DMS79 treated with DMSO at 0.1 percent for 48 hours (cell line): ENCODE data around the gene SLC17A7.
"Not testable (repeated sequence)": the region's sequence is repeated elsewhere in the genome, so short reads cannot be mapped to it uniquely, and the experiment has no call there.

Experiments used
- DNase-seq: peaks from one replicate; lab custom pipeline; 2025; lab: John Stamatoyannopoulos, UW

SLC17A7 gene

DNA sequence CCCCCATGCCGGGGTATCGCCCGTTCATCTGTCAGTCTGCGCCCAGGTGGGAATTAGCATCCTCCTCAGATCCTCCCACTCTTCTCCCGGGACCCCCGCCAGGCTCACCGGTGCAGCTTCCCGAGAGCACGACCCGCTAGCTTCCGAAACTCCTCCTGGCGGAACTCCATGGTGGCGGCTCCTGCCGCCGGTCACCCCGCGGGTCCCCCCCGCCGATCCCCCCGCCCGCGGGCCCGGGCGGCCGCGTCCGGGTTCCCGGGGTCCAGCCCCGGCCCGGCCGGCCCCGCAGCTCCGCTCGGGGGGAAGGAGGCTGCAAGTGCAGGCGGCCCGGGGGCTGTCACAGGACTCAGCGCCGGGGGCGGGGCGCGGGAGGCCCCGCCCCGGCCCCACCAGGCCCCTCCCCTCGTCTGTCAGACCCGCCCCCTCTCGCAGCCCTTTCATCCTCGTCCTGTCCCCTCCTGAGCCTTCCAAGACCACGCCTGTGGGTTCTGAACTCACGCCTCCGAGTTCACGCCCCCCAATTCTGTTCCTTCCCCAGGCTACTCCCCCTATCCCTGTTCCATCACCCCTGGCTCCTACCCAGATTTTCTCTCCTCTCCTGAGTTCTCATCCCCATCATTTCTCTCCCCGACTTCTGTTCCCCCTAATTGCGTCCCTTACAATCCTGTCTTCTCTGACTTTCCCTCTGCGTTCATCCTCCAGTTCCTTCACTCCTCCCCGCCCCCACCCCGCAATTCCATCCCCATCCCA, at the start of gene SLC17A7:
SLC17A7 (minus strand) TSS at position 318 of the 750 bp plus-strand sequence; CDS start at position 170, 148 bp downstream.
- peak; percentile 44 for DNase-seq

DNA sequence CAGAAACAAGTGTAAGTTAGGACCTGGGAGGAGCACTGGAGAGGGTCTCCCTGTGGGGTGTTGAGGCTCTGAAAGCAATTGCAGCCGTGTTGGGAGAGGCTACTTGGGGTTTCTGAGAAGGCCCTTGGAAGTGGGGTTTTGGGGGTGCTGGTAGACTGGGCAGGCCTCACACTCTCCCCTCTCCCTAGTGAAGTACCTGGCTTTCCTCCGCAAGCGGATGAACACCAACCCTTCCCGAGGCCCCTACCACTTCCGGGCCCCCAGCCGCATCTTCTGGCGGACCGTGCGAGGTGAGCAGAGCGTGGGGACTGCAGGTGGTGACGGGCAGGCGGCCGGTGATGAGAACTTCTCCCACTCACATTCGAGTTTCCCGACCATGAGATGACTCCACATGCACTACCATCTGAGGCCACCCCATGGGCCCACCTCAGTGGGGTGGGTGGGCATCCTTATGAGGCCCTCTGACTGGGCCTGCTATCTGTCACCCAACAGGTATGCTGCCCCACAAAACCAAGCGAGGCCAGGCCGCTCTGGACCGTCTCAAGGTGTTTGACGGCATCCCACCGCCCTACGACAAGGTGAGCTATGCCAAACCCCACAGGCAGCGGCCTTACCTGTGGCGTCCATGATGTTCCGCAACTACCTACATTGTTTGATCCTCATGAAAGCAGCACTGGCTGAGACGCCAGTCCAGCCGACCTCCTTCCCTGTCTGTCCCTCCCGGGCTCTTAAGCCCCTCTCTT, 49.1 kb upstream of the SLC17A7 start:
- no peak for DNase-seq

DNA sequence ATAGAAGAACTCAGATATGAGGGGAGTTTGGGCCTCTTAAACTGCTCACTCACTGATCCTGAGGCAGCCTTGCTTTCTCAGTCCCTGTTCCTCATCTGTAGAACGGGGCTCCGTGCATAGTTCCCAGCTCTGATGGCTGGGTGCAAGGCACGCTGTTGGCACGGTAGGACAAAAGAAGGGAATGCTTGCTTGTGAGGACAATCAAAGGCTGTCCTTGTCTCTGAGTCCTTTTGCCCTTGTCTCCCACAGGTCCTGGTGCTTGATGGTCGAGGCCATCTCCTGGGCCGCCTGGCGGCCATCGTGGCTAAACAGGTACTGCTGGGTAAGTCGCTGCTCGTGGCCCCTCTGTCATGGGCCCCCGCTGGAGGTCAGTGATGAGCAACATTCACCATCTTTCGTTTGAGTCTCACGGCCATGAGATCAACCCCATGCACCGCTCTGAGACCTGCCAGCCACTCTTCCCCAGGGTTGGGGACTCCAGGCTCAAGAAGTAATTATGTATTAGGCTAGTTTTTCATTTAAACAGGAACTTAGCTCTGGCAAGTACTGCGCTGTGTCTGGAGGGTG, 48.4 kb upstream of the SLC17A7 start:
- no peak for DNase-seq

DNA sequence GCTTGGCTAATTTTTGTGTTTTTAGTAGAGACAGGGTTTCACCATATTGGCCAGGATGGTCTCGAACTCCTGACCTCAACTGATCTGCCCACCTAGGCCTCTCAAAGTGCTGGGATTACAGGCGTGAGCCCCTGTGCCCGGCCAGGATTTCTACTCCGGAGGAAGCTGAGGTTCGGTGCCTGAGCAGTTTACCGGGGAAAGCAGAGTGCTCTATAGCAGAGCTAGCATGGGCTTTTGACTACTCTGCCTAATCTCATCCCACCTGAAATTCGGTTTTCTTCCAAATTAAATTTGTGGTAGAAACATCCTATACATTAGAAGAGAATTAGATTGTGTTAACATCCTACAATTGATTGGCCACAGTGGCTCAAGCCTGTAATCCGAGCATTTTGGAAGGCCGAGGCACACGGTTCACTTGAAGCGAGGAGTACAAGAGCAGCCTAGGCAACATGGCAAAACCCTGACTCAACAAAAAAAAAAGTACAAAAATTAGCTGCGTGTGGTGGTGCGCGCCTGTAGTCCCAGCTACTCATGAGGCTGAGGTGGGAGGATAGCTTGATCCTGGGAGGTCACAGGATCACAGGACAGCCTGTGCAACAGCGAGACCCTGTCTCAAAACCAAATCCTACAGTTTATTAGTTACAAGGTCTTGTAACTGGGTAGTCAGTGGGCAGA, 47.7 kb upstream of the SLC17A7 start:
- no peak for DNase-seq

DNA sequence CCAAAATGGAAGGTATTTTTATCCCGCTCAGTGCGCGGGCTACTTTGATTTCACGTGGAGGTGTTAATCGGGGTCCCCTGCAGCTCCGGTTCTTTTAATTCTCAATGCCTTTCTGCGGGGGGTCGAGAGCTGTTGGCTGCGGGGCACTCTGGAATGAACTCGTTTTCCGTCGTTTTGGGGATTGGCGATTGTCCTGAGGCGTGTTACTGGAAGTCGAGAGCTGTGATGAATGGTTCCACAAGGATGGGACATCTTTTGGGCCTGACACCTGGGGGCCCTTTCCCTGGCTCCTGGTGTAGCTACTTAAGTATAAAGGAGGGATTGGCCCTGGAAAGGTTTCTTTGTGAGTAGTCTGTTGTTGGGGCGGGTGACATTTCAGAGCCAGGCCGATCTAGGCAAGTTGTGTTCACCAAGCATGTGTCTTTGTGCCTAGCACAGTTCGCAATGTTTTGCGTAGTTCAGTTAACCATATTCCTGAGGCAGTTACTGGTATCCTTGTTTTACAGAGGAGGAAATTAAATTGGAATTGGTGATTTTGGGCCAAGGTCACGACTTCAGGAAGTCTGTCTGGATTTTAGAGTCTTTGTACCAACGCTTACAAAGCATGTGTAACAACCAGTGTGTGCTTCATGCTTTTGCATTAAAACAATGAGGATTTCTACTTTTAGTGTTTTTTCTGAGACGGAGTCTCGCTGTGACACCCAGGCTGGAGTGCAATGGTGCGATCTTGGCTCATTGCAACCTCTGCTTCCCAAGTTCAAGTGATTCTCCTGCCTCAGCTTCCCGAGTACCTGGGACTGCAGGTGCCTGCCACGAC, 46.9 kb upstream of the SLC17A7 start:
- no peak for DNase-seq

- DNase-seq = peak; percentile 97
Measured at GRCh38 chr19:49487277-49488045, 46.1 kb upstream of the SLC17A7 start, which contains the start of gene RPL13A. Gene RPL13A (plus strand): TSS chr19:49487608. CDS start chr19:49487630, 22 bp downstream.

DNA sequence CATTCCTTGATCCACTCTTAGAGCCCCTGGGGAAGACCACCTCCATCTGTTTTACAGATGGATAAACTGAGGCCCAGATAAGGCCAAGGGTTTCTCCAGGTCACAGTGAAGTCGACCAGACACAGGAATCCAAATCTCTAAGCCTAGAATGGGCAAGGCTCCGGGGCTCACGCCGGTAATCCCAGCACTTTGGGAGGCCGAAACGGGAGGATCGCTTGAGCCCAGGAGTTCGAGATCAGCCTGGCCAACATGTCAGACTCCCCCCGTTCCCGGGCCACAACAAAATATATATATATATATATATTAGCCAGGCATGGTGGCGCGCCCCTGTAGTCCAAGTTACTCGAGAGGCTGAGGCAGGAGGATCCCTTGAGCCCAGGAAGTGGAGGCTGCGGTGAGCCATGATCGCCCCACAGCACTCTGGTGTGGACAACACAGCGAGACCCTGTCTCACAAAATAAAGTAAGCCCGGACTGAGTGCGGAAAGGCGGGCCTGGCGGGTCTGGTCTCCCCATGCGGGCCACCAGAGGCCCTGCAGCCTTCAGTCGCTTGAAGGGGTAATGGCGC, 45.5 kb upstream of the SLC17A7 start:
- no peak for DNase-seq

- DNase-seq = no peak
Measured at GRCh38 chr19:49486232-49486631, 44.9 kb upstream of the SLC17A7 start.

- DNase-seq = no peak
Measured at GRCh38 chr19:49481020-49481683, 39.8 kb upstream of the SLC17A7 start.

GRCh38 chr19:49479975-49480628, 38.8 kb upstream of the SLC17A7 start:
- DNase-seq = no peak

- no peak for DNase-seq
Measured at GRCh38 chr19:49475995-49476880, 34.9 kb upstream of the SLC17A7 start.

DNA sequence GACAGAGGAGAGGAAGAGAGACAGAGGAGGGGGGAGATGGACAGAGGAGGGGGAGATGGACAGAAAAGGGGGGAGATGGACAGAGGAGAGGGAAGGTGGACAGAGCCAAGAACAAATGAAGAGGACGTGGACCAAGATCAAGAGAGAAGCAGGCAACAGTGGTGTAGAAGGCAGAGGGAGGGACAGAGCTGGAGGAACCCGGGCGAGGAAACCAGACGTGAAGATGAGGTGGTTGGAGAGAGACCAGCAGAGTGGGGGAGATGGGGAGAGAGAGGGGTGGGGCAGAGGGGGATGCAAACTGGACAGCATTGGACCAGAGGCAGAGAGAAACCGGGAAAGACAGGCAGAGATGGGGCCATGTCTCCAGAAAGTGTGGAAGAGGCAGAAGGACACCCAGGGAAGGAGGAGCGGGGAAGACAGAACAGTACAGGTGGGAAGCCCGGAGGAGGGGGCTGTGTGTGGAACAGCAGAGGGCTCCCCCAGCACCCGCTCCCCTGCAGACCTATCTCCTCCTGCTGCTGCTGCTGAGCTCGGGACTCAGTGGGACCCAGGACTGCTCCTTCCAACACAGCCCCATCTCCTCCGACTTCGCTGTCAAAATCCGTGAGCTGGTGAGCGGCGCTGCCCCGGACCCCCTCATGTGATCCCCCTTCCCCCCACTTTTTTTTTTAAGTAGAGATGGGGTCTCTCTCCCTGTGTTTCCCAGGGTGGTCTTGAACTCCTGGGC, 34.0 kb upstream of the SLC17A7 start:
- no peak for DNase-seq

GRCh38 chr19:49474542-49474924, 33.2 kb upstream of the SLC17A7 start:
- DNase-seq = no peak

DNA sequence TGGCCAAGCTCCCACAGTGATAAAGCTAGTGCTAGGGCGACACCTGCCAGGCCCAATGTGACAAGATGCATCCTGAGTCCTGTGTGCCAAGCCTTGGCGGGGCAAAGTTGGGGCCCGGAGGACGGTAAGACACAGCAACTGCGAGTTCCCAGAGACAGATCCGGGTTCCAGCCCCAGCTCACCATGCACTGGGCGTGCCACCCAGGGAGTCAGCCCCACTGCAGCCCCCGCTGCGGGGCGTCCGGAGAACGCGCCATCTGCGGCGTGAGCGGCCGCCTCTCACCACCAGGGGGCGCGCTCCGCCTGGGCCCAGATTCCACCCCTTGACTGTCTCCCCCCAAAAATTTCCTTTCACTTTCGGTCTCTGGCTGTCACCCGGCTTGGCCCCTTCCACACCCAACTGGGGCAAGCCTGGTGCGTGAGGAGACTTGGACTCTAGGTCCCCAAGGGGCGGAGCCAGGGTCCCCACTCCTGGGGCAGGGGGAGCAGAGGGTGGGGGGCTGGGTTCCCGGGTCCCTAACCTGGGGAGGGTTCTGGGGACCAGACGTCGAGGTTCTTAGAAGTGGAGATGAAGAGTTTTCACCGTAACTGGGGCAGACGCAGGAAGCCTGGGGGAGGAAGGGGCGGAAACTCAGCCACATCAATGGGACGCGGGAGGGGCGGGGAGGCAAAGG, 32.7 kb upstream of the SLC17A7 start, which contains the start of gene FLT3LG:
FLT3LG (plus strand) TSS at position 348 of the 674 bp plus-strand sequence. CDS start 425 bp downstream, outside the sequence.
- peak; percentile 85 for DNase-seq

GRCh38 chr19:49473501-49473867, 32.2 kb upstream of the SLC17A7 start:
- not testable (repeated sequence) for DNase-seq

- no peak for DNase-seq
Measured at GRCh38 chr19:49472936-49473335, 31.6 kb upstream of the SLC17A7 start.

- DNase-seq = no peak
Measured at GRCh38 chr19:49470615-49470978, 29.3 kb upstream of the SLC17A7 start.
